Measurements from ENCODE around the gene RARA.
A peak's percentile ranks its signal among the peaks of the same experiment; 100 is the strongest.
"Not testable (repeated sequence)": the region's sequence is repeated elsewhere in the genome, so short reads cannot be mapped to it uniquely, and the experiment has no call there.

RARA gene

GRCh38 chr17:40299159-40299757 lies 9.7 kb upstream of the RARA start:
- DNase-seq, result not testable (repeated sequence)

GRCh38 chr17:40301315-40301714 lies 7.7 kb upstream of the RARA start:
- no peak for DNase-seq

- peak; percentile 34 to 60 for DNase-seq
Observed at GRCh38 chr17:40303009-40303657, 5.8 kb upstream of the RARA start.

GRCh38 chr17:40303708-40304551 lies 5.0 kb upstream of the RARA start:
- peak; percentile 43 to 47 for DNase-seq

- DNase-seq, result not testable (repeated sequence)
Observed at GRCh38 chr17:40304552-40304863, 4.5 kb upstream of the RARA start.

- DNase-seq, result not testable (repeated sequence)
Observed at GRCh38 chr17:40304866-40305265, 4.1 kb upstream of the RARA start.

GRCh38 chr17:40306395-40306794 lies 2.6 kb upstream of the RARA start:
- no peak for DNase-seq

- no peak for DNase-seq
Observed at GRCh38 chr17:40307001-40307730, 1.8 kb upstream of the RARA start.

GRCh38 chr17:40307740-40308239 lies 1.2 kb upstream of the RARA start:
- DNase-seq, result no peak

- no peak for DNase-seq
Observed at GRCh38 chr17:40309949-40310510, 1.1 kb downstream of the RARA start.

GRCh38 chr17:40310882-40311391 lies 2.0 kb downstream of the RARA start:
- no peak for DNase-seq

GRCh38 chr17:40311575-40311974 lies 2.6 kb downstream of the RARA start:
- DNase-seq, result no peak

- DNase-seq, result no peak
Observed at GRCh38 chr17:40312131-40312731, 3.3 kb downstream of the RARA start.

GRCh38 chr17:40312893-40313667 lies 4.1 kb downstream of the RARA start:
- no peak for DNase-seq

GRCh38 chr17:40313668-40314583 lies 4.9 kb downstream of the RARA start:
- peak; percentile 63 to 66 for DNase-seq

GRCh38 chr17:40314584-40314956 lies 5.6 kb downstream of the RARA start:
- peak; percentile 86 to 92 for DNase-seq

- DNase-seq, result no peak
Observed at GRCh38 chr17:40315206-40315605, 6.2 kb downstream of the RARA start.

- DNase-seq, result no peak
Observed at GRCh38 chr17:40315678-40316570, 6.9 kb downstream of the RARA start.
